ENCODE measurements around the gene SFXN3. TPM values are rescaled to one million over a fixed set of nuclear protein-coding genes. Genes with fewer than 3 reads are reported as not detected.

Gene SFXN3
- total RNA-seq, 1 experiment from 2014 or later = 2.8 TPM

- Histone ChIP-seq H2BK12ac (ENCODE audit: insufficient read length, low read depth, low read length) (no peak overlapping the region), H3K23ac (ENCODE audit: insufficient read length, low read depth, low read length) (no peak overlapping the region), H2BK120ac (ENCODE audit: low read depth, low read length, poor library complexity, severe bottlenecking) (no peak overlapping the region), H2AK5ac (ENCODE audit: insufficient read length, low read length) (no peak overlapping the region), H3K9ac (ENCODE audit: extremely low read depth, insufficient read length, low read length) (peak overlapping the region; percentile 62), H3K4me2 (ENCODE audit: insufficient read depth, insufficient read length, low read length) (peak overlapping the region; percentile 98), H3K23me2 (ENCODE audit: insufficient read length, low read depth, low read length, poor library complexity, severe bottlenecking) (peaks cover 33% of the 10 kb centered on the region), H4K8ac (replicated peaks; ENCODE audit: insufficient read length, low read depth, low read length) (no peak overlapping the region), H2BK20ac (ENCODE audit: low read depth, low read length, poor library complexity, severe bottlenecking) (no peak overlapping the region), H4K91ac (ENCODE audit: insufficient read length, low read depth, low read length) (no peak overlapping the region), H3K9me3 (ENCODE audit: control insufficient read depth, low read depth, low read length) (no peaks in the 10 kb centered on the region), H3K79me2 (ENCODE audit: insufficient read depth, low read length) (no peaks in the 10 kb centered on the region; the same call in 1 of the 2 replicates), H3T11ph (ENCODE audit: low read length) (no peak overlapping the region), H3K14ac (ENCODE audit: insufficient read depth, low read length) (peak overlapping the region; percentile 68), H4K5ac (ENCODE audit: insufficient read length, low read depth, low read length) (no peak overlapping the region), H2BK15ac (ENCODE audit: low read depth, low read length) (no peak overlapping the region), H3K4ac (ENCODE audit: low read depth, low read length) (no peak overlapping the region), H3K18ac (ENCODE audit: insufficient read length, low read depth, low read length) (peak overlapping the region; percentile 82), H3K79me1 (ENCODE audit: insufficient read depth, low read depth, low read length, poor library complexity, severe bottlenecking) (no peaks in the 10 kb centered on the region), H2BK5ac (ENCODE audit: insufficient read length, low read length) (no peak overlapping the region), H3K56ac (ENCODE audit: insufficient read length, low read depth, low read length) (no peak overlapping the region), H3K27me3 (ENCODE audit: insufficient read depth, low read length) (no peaks in the 10 kb centered on the region), H4K20me1 (ENCODE audit: control insufficient read depth, insufficient read depth, insufficient read length) (no peaks in the 10 kb centered on the region), H3K4me1 (ENCODE audit: insufficient read depth, low read length) (peaks cover 2% of the 10 kb centered on the region; the same call in 1 of the 2 replicates), H3K27ac (ENCODE audit: insufficient read length, low read depth, low read length) (peak overlapping the region; percentile 14), H2AFZ (ENCODE audit: low read length) (no peak overlapping the region)
- peak overlapping the region; percentile 16 to 71 (median 46); a peak in 5 of 7 replicates for H3K27ac Mint-ChIP-seq
- H3K4me3 Mint-ChIP-seq = peak overlapping the region; percentile 72 to 84
- TF ChIP-seq, protein P1, sequence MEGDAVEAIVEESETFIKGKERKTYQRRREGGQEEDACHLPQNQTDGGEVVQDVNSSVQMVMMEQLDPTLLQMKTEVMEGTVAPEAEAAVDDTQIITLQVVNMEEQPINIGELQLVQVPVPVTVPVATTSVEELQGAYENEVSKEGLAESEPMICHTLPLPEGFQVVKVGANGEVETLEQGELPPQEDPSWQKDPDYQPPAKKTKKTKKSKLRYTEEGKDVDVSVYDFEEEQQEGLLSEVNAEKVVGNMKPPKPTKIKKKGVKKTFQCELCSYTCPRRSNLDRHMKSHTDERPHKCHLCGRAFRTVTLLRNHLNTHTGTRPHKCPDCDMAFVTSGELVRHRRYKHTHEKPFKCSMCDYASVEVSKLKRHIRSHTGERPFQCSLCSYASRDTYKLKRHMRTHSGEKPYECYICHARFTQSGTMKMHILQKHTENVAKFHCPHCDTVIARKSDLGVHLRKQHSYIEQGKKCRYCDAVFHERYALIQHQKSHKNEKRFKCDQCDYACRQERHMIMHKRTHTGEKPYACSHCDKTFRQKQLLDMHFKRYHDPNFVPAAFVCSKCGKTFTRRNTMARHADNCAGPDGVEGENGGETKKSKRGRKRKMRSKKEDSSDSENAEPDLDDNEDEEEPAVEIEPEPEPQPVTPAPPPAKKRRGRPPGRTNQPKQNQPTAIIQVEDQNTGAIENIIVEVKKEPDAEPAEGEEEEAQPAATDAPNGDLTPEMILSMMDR (conservative IDR thresholded peaks at IDR 0.05) = peak; percentile 98
- H3K4me1 Mint-ChIP-seq = peaks cover 35 to 39% of the 10 kb centered on the region in 2 experiments
- no CpG with 5 or more reads among the region's 83 CpGs for WGBS (ENCODE audit: extremely low coverage, insufficient read length, low lambda C conversion rate)
- H3K9me3 Mint-ChIP-seq = no peaks in the 10 kb centered on the region; a peak in 2 of 5 replicates
- no peaks in the 10 kb centered on the region for H3K27me3 Mint-ChIP-seq (ENCODE audit: low read depth)
- peaks cover 16 to 28% (median 25%) of the 10 kb centered on the region in 3 experiments for H3K36me3 Mint-ChIP-seq (ENCODE audit: insufficient read depth in 1 of 3, low read depth in 3 of 3)
- peak; percentile 75 for DNase-seq
Observed at GRCh38 chr10:100998991-100999741, 31.9 kb upstream of the SFXN3 start.

All from H9 (cell line).